ENCODE data around the gene OTUB1. TPM values are rescaled to one million over a fixed set of nuclear protein-coding genes. Genes with fewer than 3 reads are reported as not detected.

The OTUB1 gene
- polyA plus RNA-seq, 2 of the 4 experiments (the other 2 are of a cell fraction), result 97.4 to 113 TPM

- no peak overlapping the region for H3K27ac ChIP-seq
- no peak for FAIRE-seq
- no peaks in the 10 kb centered on the region for H3K4me1 ChIP-seq
- no peak for DNase-seq (ENCODE audit: low read depth in 1 of 2, low spot score in 1 of 2)
- H3K9me3 ChIP-seq, result no peaks in the 10 kb centered on the region
- no peak overlapping the region for H3K4me3 ChIP-seq
- no peak for ATAC-seq
- ChIA-PET CTCF (interaction anchor here (0.9 to 1.1 kb wide), 2 partner anchors 11 to 13 kb away, joined by 4 to 5 read pairs; no protein-coding TSS in a partner anchor), POLR2A (interaction anchor here (0.7 to 0.9 kb wide), 2 partner anchors 13 kb away, joined by 3 read pairs; no protein-coding TSS in a partner anchor)
- H3K4me2 ChIP-seq, result no peak overlapping the region
- WGBS (ENCODE audit: missing lambda C conversion rate), result 91% methylated on average over 6 of the region's 6 CpGs
- TF ChIP-seq SREBF2 (IDR thresholded peaks at IDR 0.05) (no peak), CEBPB (IDR thresholded peaks at IDR 0.05) (no peak), RCOR1 (IDR thresholded peaks at IDR 0.05; ENCODE audit: low read depth, low read length) (no peak), ZFP36 (IDR thresholded peaks at IDR 0.05; ENCODE audit: borderline replicate concordance, partially characterized antibody) (no peak), HOXB13 (CRISPR knock-in tag; IDR thresholded peaks at IDR 0.05; ENCODE audit: low read depth) (no peak), E2F6 (IDR thresholded peaks at IDR 0.05; ENCODE audit: borderline replicate concordance, low read depth) (no peak), RNF2 (IDR thresholded peaks at IDR 0.05; ENCODE audit: borderline replicate concordance, low read depth) (no peak), FOSB (CRISPR knock-in tag; IDR thresholded peaks at IDR 0.05) (no peak), CBX2 (IDR thresholded peaks at IDR 0.05; ENCODE audit: borderline replicate concordance, low read depth) (no peak), HOXB5 (CRISPR knock-in tag; IDR thresholded peaks at IDR 0.05) (no peak), MAZ (IDR thresholded peaks at IDR 0.05; ENCODE audit: borderline replicate concordance, low read depth, low read length) (no peak), EHMT2 (IDR thresholded peaks at IDR 0.05; ENCODE audit: low read depth) (no peak), POLR2AphosphoS2 (conservative IDR thresholded peaks at IDR 0.05; ENCODE audit: low read length) (no peak), KDM5A (IDR thresholded peaks at IDR 0.05) (no peak), RFX5 (IDR thresholded peaks at IDR 0.05) (no peak), ZSCAN20 (CRISPR knock-in tag; IDR thresholded peaks at IDR 0.05) (no peak), ESRRA (IDR thresholded peaks at IDR 0.05; ENCODE audit: borderline replicate concordance, low read length) (no peak), HOXA7 (CRISPR knock-in tag; IDR thresholded peaks at IDR 0.05) (no peak), CBX8 (IDR thresholded peaks at IDR 0.05) (no peak), MYC (IDR thresholded peaks at IDR 0.05; ENCODE audit: borderline replicate concordance, low read length) (no peak)
These were observed 7.8 kb downstream of the OTUB1 start for GRCh38 chr11:63993993-63994392.

- Histone ChIP-seq H3K9me3 (no peaks in the 10 kb centered on the region), H3K4me2 (no peak overlapping the region), H3K4me1 (no peaks in the 10 kb centered on the region), H3K4me3 (no peak overlapping the region), H3K27ac (no peak overlapping the region)
- 98% methylated on average over 12 of the region's 18 CpGs for WGBS (ENCODE audit: missing lambda C conversion rate)
- FAIRE-seq (no peak), DNase-seq (ENCODE audit: low read depth in 1 of 2, low spot score in 1 of 2) (no peak), ATAC-seq (no peak)
- ChIA-PET CTCF (no interaction called here), POLR2A (no interaction called here)
- TF ChIP-seq MAFK (IDR thresholded peaks at IDR 0.05; ENCODE audit: partially characterized antibody) (no peak), CTCF (IDR thresholded peaks at IDR 0.05) (no peak), ESRRA (IDR thresholded peaks at IDR 0.05; ENCODE audit: borderline replicate concordance, low read length) (no peak), CHD2 (IDR thresholded peaks at IDR 0.05; ENCODE audit: low read length, partially characterized antibody) (no peak), RNF2 (IDR thresholded peaks at IDR 0.05; ENCODE audit: borderline replicate concordance, low read depth) (no peak), HEYL (CRISPR knock-in tag; IDR thresholded peaks at IDR 0.05) (no peak), JUNB (IDR thresholded peaks at IDR 0.05) (no peak), EHF (CRISPR knock-in tag; IDR thresholded peaks at IDR 0.05) (no peak), TFCP2L1 (CRISPR knock-in tag; IDR thresholded peaks at IDR 0.05) (no peak), RFX5 (IDR thresholded peaks at IDR 0.05) (no peak), MAZ (IDR thresholded peaks at IDR 0.05; ENCODE audit: borderline replicate concordance, low read depth, low read length) (no peak), HOXB5 (CRISPR knock-in tag; IDR thresholded peaks at IDR 0.05) (no peak), FOSL2 (IDR thresholded peaks at IDR 0.05) (no peak), FOSL2 (CRISPR knock-in tag; IDR thresholded peaks at IDR 0.05) (no peak), RCOR1 (IDR thresholded peaks at IDR 0.05; ENCODE audit: low read depth, low read length) (no peak), SMC3 (IDR thresholded peaks at IDR 0.05) (no peak), PBX3 (IDR thresholded peaks at IDR 0.05) (no peak), BCL3 (IDR thresholded peaks at IDR 0.05) (no peak), TP53 (CRISPR knock-in tag; IDR thresholded peaks at IDR 0.05) (no peak)
These were observed 10.3 kb downstream of the OTUB1 start for GRCh38 chr11:63996512-63996911.
